ENCODE results near the gene GPSM1.

DNA sequence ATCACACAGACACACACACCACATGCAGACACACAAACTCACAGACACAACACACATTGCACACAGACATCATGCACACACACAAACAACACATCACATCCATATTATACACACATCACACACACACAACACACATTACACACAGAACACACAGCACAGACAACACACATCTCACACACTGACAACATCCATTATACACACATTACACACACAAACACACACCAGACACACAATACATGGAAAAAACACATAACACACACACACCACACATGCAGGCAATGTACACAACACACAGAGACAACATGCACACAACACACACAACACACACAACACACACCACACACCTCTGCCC lies 18.7 kb upstream of the GPSM1 start:
- no peak for TF ChIP-seq CTCF (IDR thresholded peaks at IDR 0.05)
- TF ChIP-seq POLR2A (IDR thresholded peaks at IDR 0.05) = no peak
